ENCODE measurements around the gene GAST. TPM values are rescaled to one million over a fixed set of nuclear protein-coding genes. Genes with fewer than 3 reads are reported as not detected.

The GAST gene
- total and polyA plus RNA-seq, 7 experiments from 2014 or later: not detected

- H3K27me3 ChIP-seq (ENCODE audit: control insufficient read depth in 2 of 2, insufficient read depth in 2 of 2, low read length in 2 of 2): peaks cover 0 to 3% of the 10 kb centered on the region in 2 donors
- no peak for DNase-seq
- H3K27ac ChIP-seq (ENCODE audit: low read depth, low read length): no peak overlapping the region
- no peaks in the 10 kb centered on the region for H3K36me3 ChIP-seq (ENCODE audit: control insufficient read depth in 2 of 3, insufficient read depth in 3 of 3, low read length in 3 of 3)
- Mint-ChIP-seq H3K27ac (no peak overlapping the region), H3K27me3 (peaks cover 20 to 39% (median 34%) of the 10 kb centered on the region in 5 donors), H3K36me3 (peaks cover 0 to 2% (median 0%) of the 10 kb centered on the region in 5 donors), H3K4me3 (no peak overlapping the region), H3K4me1 (peaks cover 0 to 4% (median 0%) of the 10 kb centered on the region in 7 donors), H3K9me3 (peaks cover 0 to 3% (median 0%) of the 10 kb centered on the region in 11 donors)
- ATAC-seq: no peak
- intact Hi-C loops (cut with micrococcal nuclease): no loop called here
- no peak overlapping the region for H3K4me3 ChIP-seq (ENCODE audit: low read length)
- no peaks in the 10 kb centered on the region for H3K9me3 ChIP-seq (ENCODE audit: control insufficient read depth in 2 of 3, low read length in 3 of 3)
- ChIA-PET POLR2A (no interaction called here), CTCF (no interaction called here)
- no peaks in the 10 kb centered on the region for H3K4me1 ChIP-seq (ENCODE audit: control insufficient read depth in 2 of 2, insufficient read depth in 2 of 2, low read length in 2 of 2)
These were observed 15.9 kb downstream of the GAST start for GRCh38 chr17:41728056-41728455.

GRCh38 chr17:41730479-41730878 lies 18.3 kb downstream of the GAST start:
- no peaks in the 10 kb centered on the region for H3K9me3 Mint-ChIP-seq
- ChIA-PET CTCF (interaction anchor here (0.6 kb wide), 1 partner anchor 1281 kb away, joined by 3 read pairs; no protein-coding TSS in a partner anchor), POLR2A (no interaction called here)
- H3K27ac Mint-ChIP-seq: no peak overlapping the region
- H3K36me3 Mint-ChIP-seq: peaks cover 0 to 2% (median 0%) of the 10 kb centered on the region in 5 donors
- Histone ChIP-seq H3K27me3 (ENCODE audit: control insufficient read depth in 2 of 2, insufficient read depth in 2 of 2, low read length in 2 of 2) (peaks cover 0 to 8% of the 10 kb centered on the region in 2 donors), H3K9me3 (ENCODE audit: control insufficient read depth in 2 of 3, low read length in 3 of 3) (no peaks in the 10 kb centered on the region), H3K27ac (ENCODE audit: low read depth, low read length) (no peak overlapping the region), H3K4me1 (ENCODE audit: control insufficient read depth in 2 of 2, insufficient read depth in 2 of 2, low read length in 2 of 2) (peaks cover 0 to 8% of the 10 kb centered on the region in 2 donors), H3K4me3 (ENCODE audit: low read length) (no peak overlapping the region), H3K36me3 (ENCODE audit: control insufficient read depth in 2 of 3, insufficient read depth in 3 of 3, low read length in 3 of 3) (no peaks in the 10 kb centered on the region)
- no peak for ATAC-seq
- no peak overlapping the region for H3K4me3 Mint-ChIP-seq
- no peak for DNase-seq
- H3K4me1 Mint-ChIP-seq: peaks cover 2 to 9% (median 7%) of the 10 kb centered on the region in 7 donors
- H3K27me3 Mint-ChIP-seq: peaks cover 29 to 51% (median 36%) of the 10 kb centered on the region in 5 donors
- intact Hi-C loops (cut with micrococcal nuclease): loop anchor here in 1 of 2 donors (10.0 kb wide), 1 partner anchor 134 kb away; the partner anchor contains the start of gene KLHL11

- intact Hi-C loops (cut with micrococcal nuclease): loop anchor here in 1 of 2 donors (10.0 kb wide), 1 partner anchor 133 kb away; the partner anchor contains the start of gene KLHL11
- Mint-ChIP-seq H3K4me1 (peaks cover 2 to 11% (median 7%) of the 10 kb centered on the region in 7 donors), H3K9me3 (no peaks in the 10 kb centered on the region), H3K27me3 (peaks cover 40 to 63% (median 49%) of the 10 kb centered on the region in 5 donors), H3K4me3 (no peak overlapping the region), H3K27ac (no peak overlapping the region), H3K36me3 (peaks cover 0 to 4% (median 0%) of the 10 kb centered on the region in 5 donors)
- peaks cover 0 to 10% of the 10 kb centered on the region in 2 donors for H3K27me3 ChIP-seq (ENCODE audit: control insufficient read depth in 2 of 2, insufficient read depth in 2 of 2, low read length in 2 of 2)
- no peaks in the 10 kb centered on the region for H3K9me3 ChIP-seq (ENCODE audit: control insufficient read depth in 2 of 3, low read length in 3 of 3)
- no peaks in the 10 kb centered on the region for H3K36me3 ChIP-seq (ENCODE audit: control insufficient read depth in 2 of 3, insufficient read depth in 3 of 3, low read length in 3 of 3)
- ChIA-PET POLR2A (no interaction called here), CTCF (no interaction called here)
- peaks cover 0 to 8% of the 10 kb centered on the region in 2 donors for H3K4me1 ChIP-seq (ENCODE audit: control insufficient read depth in 2 of 2, insufficient read depth in 2 of 2, low read length in 2 of 2)
- no peak overlapping the region for H3K27ac ChIP-seq (ENCODE audit: low read depth, low read length)
- no peak for DNase-seq
- no peak for ATAC-seq
- H3K4me3 ChIP-seq (ENCODE audit: low read length): no peak overlapping the region
These were observed 19.7 kb downstream of the GAST start for GRCh38 chr17:41731836-41732235.

- peaks cover 5 to 12% (median 8%) of the 10 kb centered on the region in 7 donors for H3K4me1 Mint-ChIP-seq
- H3K4me3 Mint-ChIP-seq: peak overlapping the region in 8 of 10 donors; percentile 11 to 73 (median 57)
- Histone ChIP-seq H3K4me1 (ENCODE audit: control insufficient read depth in 2 of 2, insufficient read depth in 2 of 2, low read length in 2 of 2) (peaks cover 0 to 13% of the 10 kb centered on the region in 2 donors), H3K36me3 (ENCODE audit: control insufficient read depth in 2 of 3, insufficient read depth in 3 of 3, low read length in 3 of 3) (no peaks in the 10 kb centered on the region), H3K4me3 (ENCODE audit: low read length) (no peak overlapping the region), H3K27me3 (ENCODE audit: control insufficient read depth in 2 of 2, insufficient read depth in 2 of 2, low read length in 2 of 2) (peaks cover 3 to 10% of the 10 kb centered on the region in 2 donors), H3K27ac (ENCODE audit: low read depth, low read length) (no peak overlapping the region), H3K9me3 (ENCODE audit: control insufficient read depth in 2 of 3, low read length in 3 of 3) (no peaks in the 10 kb centered on the region)
- intact Hi-C loops (cut with micrococcal nuclease): loop anchor here in 1 of 2 donors (10.0 kb wide), 1 partner anchor 131 kb away; the partner anchor contains the start of gene KLHL11
- POLR2A ChIA-PET: no interaction called here
- ATAC-seq (no peak), DNase-seq (no peak)
- peaks cover 0 to 4% (median 0%) of the 10 kb centered on the region in 5 donors for H3K36me3 Mint-ChIP-seq
- peaks cover 52 to 72% (median 57%) of the 10 kb centered on the region in 5 donors for H3K27me3 Mint-ChIP-seq
- H3K9me3 Mint-ChIP-seq: no peaks in the 10 kb centered on the region
- peak overlapping the region in 2 of 9 donors; percentile 40 to 55 for H3K27ac Mint-ChIP-seq
- CTCF ChIA-PET: no interaction called here
These were observed 21.4 kb downstream of the GAST start for GRCh38 chr17:41733348-41734138.

GRCh38 chr17:41734139-41734948 lies 22.2 kb downstream of the GAST start, which contains the start of gene HAP1:
HAP1 (minus strand) TSS chr17:41734643; CDS start chr17:41734634, 9 bp downstream.
- intact Hi-C loops (cut with micrococcal nuclease): loop anchor here in 1 of 2 donors (10.0 kb wide), 1 partner anchor 130 kb away; the partner anchor contains the start of gene KLHL11
- ChIA-PET CTCF (interaction anchor here (0.6 kb wide), 1 partner anchor 9 kb away, joined by 3 read pairs; no protein-coding TSS in a partner anchor), POLR2A (no interaction called here)
- Mint-ChIP-seq H3K9me3 (no peaks in the 10 kb centered on the region), H3K4me3 (peak within 1 kb of the TSS in 9 of 10 donors; percentile 23 to 73 (median 58)), H3K4me1 (peaks cover 5 to 12% (median 8%) of the 10 kb centered on the region in 7 donors), H3K36me3 (peaks cover 0 to 4% (median 0%) of the 10 kb centered on the region in 5 donors), H3K27ac (peak within 1 kb of the TSS in 3 of 9 donors; percentile 32 to 59 (median 40)), H3K27me3 (peaks cover 52 to 71% (median 57%) of the 10 kb centered on the region in 5 donors)
- peaks cover 0 to 13% of the 10 kb centered on the region in 2 donors for H3K4me1 ChIP-seq (ENCODE audit: control insufficient read depth in 2 of 2, insufficient read depth in 2 of 2, low read length in 2 of 2)
- H3K9me3 ChIP-seq (ENCODE audit: control insufficient read depth in 2 of 3, low read length in 3 of 3): no peaks in the 10 kb centered on the region
- ATAC-seq: no peak
- H3K36me3 ChIP-seq (ENCODE audit: control insufficient read depth in 2 of 3, insufficient read depth in 3 of 3, low read length in 3 of 3): no peaks in the 10 kb centered on the region
- H3K27me3 ChIP-seq (ENCODE audit: control insufficient read depth in 2 of 2, insufficient read depth in 2 of 2, low read length in 2 of 2): peaks cover 3 to 10% of the 10 kb centered on the region in 2 donors
- peak in 1 of 9 donors; percentile 33 for DNase-seq
- no peak within 1 kb of the TSS for H3K27ac ChIP-seq (ENCODE audit: low read depth, low read length)
- H3K4me3 ChIP-seq (ENCODE audit: low read length): peak within 1 kb of the TSS; percentile 17

GRCh38 chr17:41734949-41735313 lies 22.8 kb downstream of the GAST start:
- Mint-ChIP-seq H3K4me3 (peak overlapping the region in 8 of 10 donors; percentile 23 to 73 (median 46)), H3K36me3 (peaks cover 0 to 4% (median 0%) of the 10 kb centered on the region in 5 donors), H3K9me3 (no peaks in the 10 kb centered on the region), H3K27ac (peak overlapping the region in 1 of 9 donors; percentile 59), H3K4me1 (peaks cover 5 to 12% (median 8%) of the 10 kb centered on the region in 7 donors), H3K27me3 (peaks cover 52 to 71% (median 57%) of the 10 kb centered on the region in 5 donors)
- CTCF ChIA-PET: interaction anchor here (0.6 kb wide), 1 partner anchor 10 kb away, joined by 3 read pairs; no protein-coding TSS in a partner anchor
- POLR2A ChIA-PET: no interaction called here
- Histone ChIP-seq H3K27ac (ENCODE audit: low read depth, low read length) (no peak overlapping the region), H3K27me3 (ENCODE audit: control insufficient read depth in 2 of 2, insufficient read depth in 2 of 2, low read length in 2 of 2) (peaks cover 3 to 10% of the 10 kb centered on the region in 2 donors), H3K36me3 (ENCODE audit: control insufficient read depth in 2 of 3, insufficient read depth in 3 of 3, low read length in 3 of 3) (no peaks in the 10 kb centered on the region), H3K4me1 (ENCODE audit: control insufficient read depth in 2 of 2, insufficient read depth in 2 of 2, low read length in 2 of 2) (peaks cover 0 to 13% of the 10 kb centered on the region in 2 donors), H3K4me3 (ENCODE audit: low read length) (no peak overlapping the region), H3K9me3 (ENCODE audit: control insufficient read depth in 2 of 3, low read length in 3 of 3) (no peaks in the 10 kb centered on the region)
- no peak for DNase-seq
- no peak for ATAC-seq
- intact Hi-C loops (cut with micrococcal nuclease): loop anchor here (5.0 to 10.0 kb wide), 2 partner anchors 130 to 232 kb away; partner anchors contain the start of genes CNP (in 2 of the 2) and KLHL11 (in 1 of the 2)
